GM12865 (cell line): Measurements from ENCODE around the gene WDHD1.
"Not testable (repeated sequence)": the region's sequence is repeated elsewhere in the genome, so short reads cannot be mapped to it uniquely, and the experiment has no call there.

ENCODE experiments used
- DNase-seq: peaks from one replicate; pipeline ENCODE4 v3.0.0; 2010; ENCODE audit warnings: low read depth
- H3K4me3 ChIP-seq: 2 replicates; pipeline ENCODE4 v1.5.1; 2011; ENCODE audit warnings: mild to moderate bottlenecking, low read depth, low read length, control low read depth
- TF ChIP-seq, protein P1 (sequence below): IDR thresholded peaks from 2 replicates; pipeline ENCODE4 v1.5.1; 2011; ENCODE audit warnings: low read length, control low read depth, low read depth, inconsistent platforms; ENCODE audit not compliant: insufficient read depth; ENCODE audit errors: missing control alignments

Gene WDHD1

DNA sequence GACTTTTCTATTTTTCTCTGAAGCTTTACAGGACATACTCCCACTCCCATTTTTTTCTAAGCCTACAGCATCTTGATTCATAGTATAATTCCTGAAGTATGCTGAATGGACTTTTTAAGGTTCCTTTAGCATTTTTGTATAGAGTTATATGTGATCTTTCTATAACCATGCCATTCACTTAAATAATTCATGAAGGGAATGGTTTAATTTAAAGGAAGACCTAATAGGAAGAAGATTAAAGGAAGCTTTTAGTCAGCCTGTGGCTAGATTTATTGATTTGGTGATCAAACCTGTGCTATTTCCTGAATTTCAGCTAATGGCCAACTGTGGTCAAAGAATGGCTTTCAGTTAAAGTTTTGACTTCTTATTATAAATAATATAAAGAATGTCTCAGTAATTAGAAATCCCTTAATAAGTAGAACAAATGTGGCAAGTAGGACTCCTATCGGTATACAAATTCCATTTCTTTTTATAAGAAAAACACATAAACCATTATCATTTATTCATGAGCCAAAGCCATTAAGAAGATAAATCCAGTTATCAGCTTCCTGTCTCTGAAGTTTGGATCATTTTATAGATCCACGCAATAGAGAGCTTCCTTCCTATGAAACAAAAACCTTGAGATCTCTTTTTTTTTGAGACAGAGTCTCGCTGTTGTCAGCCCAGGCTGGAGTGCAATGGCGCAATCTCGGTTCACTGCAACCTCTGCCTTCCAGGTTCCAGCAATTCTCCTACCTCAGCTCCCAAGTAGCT, 20.6 kb upstream of the WDHD1 start:
- no peak for DNase-seq
- no peak overlapping the region for H3K4me3 ChIP-seq
- TF ChIP-seq, protein P1, sequence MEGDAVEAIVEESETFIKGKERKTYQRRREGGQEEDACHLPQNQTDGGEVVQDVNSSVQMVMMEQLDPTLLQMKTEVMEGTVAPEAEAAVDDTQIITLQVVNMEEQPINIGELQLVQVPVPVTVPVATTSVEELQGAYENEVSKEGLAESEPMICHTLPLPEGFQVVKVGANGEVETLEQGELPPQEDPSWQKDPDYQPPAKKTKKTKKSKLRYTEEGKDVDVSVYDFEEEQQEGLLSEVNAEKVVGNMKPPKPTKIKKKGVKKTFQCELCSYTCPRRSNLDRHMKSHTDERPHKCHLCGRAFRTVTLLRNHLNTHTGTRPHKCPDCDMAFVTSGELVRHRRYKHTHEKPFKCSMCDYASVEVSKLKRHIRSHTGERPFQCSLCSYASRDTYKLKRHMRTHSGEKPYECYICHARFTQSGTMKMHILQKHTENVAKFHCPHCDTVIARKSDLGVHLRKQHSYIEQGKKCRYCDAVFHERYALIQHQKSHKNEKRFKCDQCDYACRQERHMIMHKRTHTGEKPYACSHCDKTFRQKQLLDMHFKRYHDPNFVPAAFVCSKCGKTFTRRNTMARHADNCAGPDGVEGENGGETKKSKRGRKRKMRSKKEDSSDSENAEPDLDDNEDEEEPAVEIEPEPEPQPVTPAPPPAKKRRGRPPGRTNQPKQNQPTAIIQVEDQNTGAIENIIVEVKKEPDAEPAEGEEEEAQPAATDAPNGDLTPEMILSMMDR: no peak

DNA sequence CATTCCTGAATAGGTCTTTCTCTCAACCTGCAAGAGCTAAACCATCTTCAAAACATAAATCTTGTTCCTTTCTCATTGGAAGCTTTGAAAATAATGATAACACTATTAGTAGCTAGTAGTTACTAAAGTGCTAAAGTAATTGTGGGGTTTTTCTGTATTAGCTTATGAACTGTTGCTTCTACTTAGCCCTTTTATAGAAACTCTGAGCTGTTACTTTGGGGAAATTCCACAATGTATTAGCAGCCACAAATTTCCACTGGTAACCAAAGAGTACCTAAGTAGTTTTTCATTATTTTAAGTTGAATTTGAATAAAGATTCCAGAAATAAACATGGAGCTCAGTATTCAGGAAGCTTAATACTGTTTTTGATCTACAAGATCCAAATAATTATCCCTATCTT, 18.2 kb upstream of the WDHD1 start:
- DNase-seq: peak; percentile 14
- TF ChIP-seq, protein P1: no peak

DNA sequence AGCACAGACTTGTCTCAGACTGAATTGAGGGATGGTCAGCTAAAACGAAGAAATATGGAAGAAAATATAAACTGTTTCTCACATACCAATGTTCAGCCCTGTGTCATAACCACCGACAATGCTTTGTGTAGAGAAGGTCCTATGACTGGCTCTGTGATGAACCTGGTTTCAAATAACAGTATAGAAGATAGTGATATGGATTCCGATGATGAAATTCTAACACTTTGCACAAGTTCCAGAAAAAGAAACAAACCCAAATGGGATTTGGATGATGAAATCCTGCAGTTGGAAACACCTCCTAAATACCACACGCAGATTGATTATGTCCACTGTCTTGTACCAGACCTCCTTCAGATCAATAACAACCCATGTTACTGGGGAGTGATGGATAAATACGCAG, 16.6 kb upstream of the WDHD1 start:
- H3K4me3 ChIP-seq: no peak overlapping the region
- TF ChIP-seq, protein P1: no peak
- no peak for DNase-seq

More for the DNA sequence above, 18.2 kb upstream of the WDHD1 start:
- H3K4me3 ChIP-seq: no peak overlapping the region

DNA sequence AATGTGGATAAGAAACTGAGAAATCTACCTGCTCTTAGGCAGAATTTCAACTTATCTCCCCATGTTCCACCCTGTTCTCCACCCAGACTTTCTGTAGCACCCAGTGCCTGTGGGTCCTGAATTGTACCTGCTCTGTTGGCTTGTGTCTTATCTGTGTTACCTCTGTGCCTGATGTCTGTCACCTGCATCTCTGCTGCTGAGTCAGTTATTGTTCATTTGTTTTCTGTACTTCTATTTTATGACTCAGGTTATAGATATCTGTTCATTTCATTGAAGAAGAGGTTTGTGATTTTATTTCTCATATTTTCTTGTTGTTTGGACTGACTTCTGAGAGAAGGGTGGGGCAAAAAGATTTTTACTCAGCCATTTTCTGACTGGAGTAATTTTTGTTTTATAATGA, 11.8 kb upstream of the WDHD1 start:
- no peak overlapping the region for H3K4me3 ChIP-seq
- TF ChIP-seq, protein P1: no peak
- DNase-seq: no peak

DNA sequence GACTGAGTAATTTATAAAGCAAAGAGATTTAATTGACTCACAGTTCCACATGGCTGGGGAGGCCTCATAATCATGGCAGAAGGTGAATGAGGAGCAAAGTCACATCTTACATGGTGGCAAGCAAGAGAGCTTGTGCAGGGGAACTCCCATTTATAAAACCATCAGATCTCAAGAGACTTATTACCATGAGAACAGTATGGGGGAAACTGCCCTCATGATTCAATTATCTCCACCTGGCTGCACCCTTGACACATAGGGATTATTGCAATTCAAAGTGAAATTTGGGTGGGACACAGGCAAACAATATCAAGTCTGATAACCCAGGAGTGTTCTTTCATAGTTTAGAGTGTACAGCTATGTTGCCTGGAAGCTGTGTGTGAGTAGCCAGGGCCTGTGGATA, 11.1 kb upstream of the WDHD1 start:
- DNase-seq, H3K4me3 ChIP-seq: not testable (repeated sequence)

DNA sequence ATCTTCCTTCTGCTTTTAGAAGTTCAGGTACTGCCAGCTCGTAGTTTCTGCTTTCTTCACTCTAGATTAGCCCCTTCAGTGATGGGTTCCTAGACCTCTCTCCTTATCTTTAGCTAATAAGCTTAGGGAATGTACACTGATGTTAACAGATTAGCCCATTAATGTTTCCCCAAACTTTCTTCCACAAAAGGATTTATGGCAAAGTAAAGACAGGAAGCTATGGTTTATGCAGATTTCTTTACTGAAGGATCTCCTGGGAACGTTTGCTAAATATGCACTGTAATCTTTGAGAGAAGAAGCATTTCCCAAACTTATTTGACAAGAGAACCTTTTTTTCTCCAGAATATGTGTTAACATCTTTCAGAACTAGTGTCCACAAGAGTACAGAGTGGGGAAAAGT, 4.3 kb upstream of the WDHD1 start:
- no peak overlapping the region for H3K4me3 ChIP-seq
- DNase-seq: no peak
- TF ChIP-seq, protein P1: no peak

DNA sequence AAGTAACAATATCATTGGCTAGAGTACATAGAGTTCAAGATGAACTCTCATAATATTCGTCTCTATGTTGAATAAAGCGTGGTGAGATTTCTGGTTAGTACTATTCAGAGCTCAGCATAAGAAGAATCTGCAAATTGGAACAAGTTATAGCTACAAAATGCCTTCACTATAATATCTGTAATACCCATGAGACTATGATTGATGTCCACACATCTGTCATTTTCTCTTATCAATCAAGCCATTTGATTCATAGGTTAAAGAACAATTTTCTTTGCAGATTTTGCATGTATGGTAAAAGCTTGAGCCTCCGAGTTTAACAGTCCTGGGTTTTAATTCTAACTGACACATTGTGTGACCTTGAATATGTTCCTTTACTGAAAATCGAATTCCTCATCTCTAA, 1.6 kb upstream of the WDHD1 start:
- TF ChIP-seq, protein P1: no peak
- H3K4me3 ChIP-seq: peak overlapping the region; percentile 81
- DNase-seq: no peak

DNA sequence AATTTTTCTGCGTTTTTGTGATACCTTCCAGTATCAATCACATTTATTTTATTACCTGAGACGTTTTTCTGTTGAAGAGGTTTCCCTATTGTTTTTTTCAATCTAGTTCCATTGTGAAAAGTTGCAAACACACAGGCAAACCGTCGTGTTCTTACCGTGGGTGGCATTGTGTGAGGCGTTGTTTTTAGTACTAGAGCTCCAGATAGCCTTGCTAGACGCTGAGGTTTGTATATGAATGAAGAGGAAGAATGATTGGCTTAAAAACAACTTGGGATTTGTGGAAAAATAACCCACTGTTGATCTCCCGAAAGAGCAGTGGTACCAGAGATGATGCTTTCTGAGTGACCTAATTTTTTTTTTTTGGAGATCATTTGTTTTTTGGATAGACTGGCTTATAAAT, 1.2 kb upstream of the WDHD1 start:
- peak overlapping the region; percentile 81 for H3K4me3 ChIP-seq
- DNase-seq: no peak
- TF ChIP-seq, protein P1: no peak
